Cerebellar nuclear complex (tissue), 1 donor: ENCODE measurements around the gene TFIP11.

Experiments used
- DNase-seq, 2 experiments: peaks; one replicate each; lab custom pipeline; 2025; lab: John Stamatoyannopoulos, UW

The TFIP11 gene

DNA sequence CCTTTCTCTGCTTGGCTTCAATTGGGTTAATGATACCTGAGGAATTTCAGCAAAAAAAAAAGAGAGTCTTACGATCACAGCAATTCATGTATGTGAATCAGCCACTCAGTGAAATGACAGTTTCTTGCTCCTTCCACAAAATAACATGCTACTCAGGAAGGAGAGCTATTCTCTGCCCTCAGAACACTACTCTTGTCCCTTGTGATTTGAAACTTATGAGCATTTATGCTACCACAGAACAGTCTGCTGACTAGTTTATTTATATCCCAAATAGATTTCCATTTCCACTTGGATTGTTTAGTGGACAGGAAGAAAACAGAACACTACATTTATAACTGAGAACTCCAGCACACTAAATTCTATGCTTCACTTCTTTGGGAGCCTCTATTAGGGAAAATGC lies 8.5 kb downstream of the TFIP11 start:
- no peak for DNase-seq

- DNase-seq = no peak
These were observed 9.3 kb downstream of the TFIP11 start for GRCh38 chr22:26502688-26503561.

- no peak for DNase-seq
These were observed 10.3 kb downstream of the TFIP11 start for GRCh38 chr22:26501996-26502395.

DNA sequence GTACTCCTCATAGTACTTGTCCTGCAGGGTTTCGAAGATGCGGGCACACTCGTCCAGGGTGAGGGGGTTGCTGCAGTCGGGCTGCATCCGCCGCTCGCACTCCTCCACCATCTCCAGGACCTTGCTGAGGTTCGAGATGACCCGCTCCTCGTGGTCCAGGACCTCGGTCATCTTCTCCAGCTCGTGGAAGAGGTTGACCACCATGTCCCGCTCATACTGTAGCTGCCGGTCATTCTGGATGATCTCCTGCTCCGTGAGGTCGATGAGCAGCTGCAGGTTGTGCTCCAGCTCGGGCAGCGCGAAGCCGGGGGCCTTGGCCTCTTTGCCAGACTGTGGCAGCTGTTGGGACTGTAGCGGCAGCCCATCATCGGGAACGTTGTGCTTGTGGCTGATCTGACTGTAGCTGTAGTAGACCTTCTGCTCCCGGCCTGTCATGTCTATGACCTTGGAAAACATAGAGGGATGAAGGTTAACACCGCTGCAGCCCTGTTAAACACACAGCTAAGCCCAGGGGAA lies 13.0 kb downstream of the TFIP11 start:
- no peak for DNase-seq

- no peak for DNase-seq
These were observed 15.8 kb downstream of the TFIP11 start for GRCh38 chr22:26496456-26496855.

- DNase-seq = no peak
These were observed 17.8 kb downstream of the TFIP11 start for GRCh38 chr22:26494506-26494905.

GRCh38 chr22:26492220-26492619 lies 20.1 kb downstream of the TFIP11 start:
- DNase-seq = no peak

DNA sequence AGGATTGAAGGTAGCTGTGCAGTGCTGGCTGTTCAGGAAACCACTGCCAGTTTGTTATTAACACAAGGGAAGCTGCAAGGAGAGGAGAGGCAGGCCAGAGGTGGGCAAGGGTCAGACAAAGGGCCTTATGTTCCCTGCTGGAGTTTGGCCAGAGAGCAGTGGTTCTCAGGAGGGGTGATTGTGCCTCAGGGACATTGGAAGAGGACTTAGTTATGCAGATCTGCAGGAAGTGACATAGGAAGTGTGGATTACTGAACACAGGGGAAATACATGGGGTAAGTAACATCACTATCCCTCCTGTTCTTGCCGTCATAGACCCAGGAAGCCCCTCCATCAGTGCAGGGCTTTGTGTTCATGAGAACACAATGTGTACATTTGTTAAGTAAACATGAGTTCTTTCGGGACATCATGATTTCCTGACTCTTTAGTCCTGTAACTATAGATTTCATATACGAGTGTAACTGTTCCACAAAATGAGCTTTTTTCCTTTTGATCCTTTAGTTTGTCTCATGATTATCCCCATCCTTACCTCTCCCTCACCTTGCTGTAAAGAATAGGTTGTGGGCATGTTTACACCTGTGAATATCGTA lies 22.7 kb downstream of the TFIP11 start:
- DNase-seq = no peak

GRCh38 chr22:26487996-26488395 lies 24.3 kb downstream of the TFIP11 start:
- no peak for DNase-seq

DNA sequence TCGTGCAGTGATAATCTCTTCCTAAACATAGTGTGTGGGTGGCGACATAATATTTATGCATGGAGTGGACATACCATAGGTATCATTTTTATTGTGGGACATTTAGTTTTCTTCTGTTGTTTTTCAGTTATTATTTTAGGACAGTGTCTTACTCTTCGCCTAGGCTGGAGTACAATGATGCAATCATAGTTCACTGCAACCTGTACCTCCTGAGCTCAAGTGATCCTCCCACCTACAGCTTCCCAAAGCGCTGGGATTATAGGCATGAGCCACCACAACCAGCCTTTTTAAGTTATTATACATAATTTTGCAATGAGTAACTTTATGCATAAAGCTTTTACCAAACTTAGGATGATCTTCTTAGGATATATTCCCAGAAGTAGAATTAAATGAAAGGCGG lies 25.9 kb downstream of the TFIP11 start:
- DNase-seq = no peak

DNA sequence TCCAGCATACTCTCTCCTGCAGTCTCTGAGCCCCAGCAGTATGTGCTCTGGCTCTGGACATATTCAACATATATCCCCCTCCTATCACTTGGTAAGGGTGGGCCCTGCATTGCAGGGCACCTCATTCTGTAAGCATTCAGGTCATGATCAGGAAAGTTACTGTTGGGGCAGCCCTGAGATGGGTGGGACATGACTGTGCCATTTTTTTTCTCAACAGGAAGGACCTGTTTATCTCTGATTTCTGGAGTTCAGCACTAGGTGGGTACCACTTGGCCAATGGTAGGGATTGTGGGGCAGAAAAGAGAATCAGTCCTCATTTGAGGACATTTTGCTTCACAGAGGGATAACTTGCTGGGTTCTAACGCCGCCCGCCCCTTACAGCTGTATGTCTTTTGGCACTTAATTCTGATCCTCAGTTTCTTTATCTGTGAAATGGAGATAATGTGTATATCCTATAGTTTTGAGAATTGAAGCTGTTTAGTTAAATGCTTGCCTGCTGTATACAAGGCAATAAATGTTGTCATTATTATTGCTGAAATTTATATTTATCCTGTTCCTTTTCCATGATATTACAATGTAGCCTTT lies 26.4 kb downstream of the TFIP11 start:
- DNase-seq = no peak

DNA sequence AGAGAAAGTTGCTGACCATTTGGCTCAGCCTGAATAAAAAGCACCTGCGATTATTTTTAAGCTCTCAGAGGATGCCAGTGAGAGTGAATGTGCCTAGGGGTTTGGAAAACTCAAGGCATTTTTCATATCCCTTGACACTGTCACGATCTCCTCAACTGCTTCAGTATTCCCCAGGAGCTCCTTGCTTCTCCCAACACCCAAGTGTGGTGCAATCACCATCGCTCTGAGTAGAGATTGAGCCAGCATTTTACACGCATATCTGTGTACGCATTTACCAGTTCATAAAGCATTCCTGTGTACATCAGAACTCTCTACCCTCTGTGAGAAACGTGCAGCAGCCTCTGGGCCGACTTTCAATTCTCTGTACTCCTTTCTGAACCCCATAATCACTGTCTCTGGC lies 27.3 kb downstream of the TFIP11 start:
- DNase-seq = no peak

- no peak for DNase-seq
These were observed 27.9 kb downstream of the TFIP11 start for GRCh38 chr22:26484360-26484706.

- DNase-seq = no peak
These were observed 28.6 kb downstream of the TFIP11 start, which contains the start of the genes HPS4 and SRRD for GRCh38 chr22:26483439-26484359. TSS of gene HPS4 (minus strand) at chr22:26483783. CDS start at chr22:26481762, 2,021 bp downstream. TSS of gene SRRD (plus strand) at chr22:26483877. CDS start at chr22:26483891, 14 bp downstream.

DNA sequence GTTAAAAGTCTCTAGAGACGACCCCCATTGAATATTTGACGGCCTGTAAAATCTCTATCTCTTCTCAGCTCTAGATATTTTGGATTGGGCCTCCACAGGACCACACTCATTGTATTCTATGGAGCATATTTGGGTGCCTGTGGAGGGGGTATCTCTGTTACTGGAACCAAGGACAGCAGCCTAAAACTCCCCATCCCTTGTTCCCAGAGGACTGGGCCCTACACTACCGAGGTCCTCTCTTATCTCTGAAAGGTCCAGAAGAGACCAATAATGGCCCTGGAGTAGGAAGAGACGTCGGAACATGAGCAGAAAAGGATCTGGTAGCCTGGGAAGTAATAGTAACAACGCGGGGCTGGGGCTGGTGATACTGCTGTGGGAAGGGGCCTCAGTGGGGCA lies 29.2 kb downstream of the TFIP11 start:
- no peak for DNase-seq

- DNase-seq = no peak
These were observed 30.1 kb downstream of the TFIP11 start for GRCh38 chr22:26482161-26482560.

DNA sequence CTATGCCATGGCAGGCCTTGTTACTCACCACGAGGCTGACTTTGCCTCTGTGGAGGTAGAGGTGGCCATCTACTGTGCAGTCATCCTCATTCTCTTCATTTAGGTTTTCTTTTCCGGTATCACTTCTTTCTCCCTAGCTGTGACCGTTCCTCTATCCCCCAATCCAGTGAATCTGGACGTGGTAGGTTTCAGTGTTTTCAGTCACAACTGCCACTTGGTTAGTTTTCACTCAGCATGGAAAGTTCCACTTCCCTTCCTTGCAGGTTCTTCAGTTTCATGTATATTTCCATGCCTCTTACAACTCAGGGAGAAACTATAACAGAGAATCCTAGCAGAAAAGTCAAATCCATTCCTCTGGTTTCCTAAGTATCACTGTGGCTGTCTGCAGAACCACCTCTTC lies 30.6 kb downstream of the TFIP11 start:
- DNase-seq = no peak

GRCh38 chr22:26481112-26481693 lies 31.1 kb downstream of the TFIP11 start:
- no peak for DNase-seq

GRCh38 chr22:26480611-26480932 lies 31.7 kb downstream of the TFIP11 start:
- no peak for DNase-seq

DNA sequence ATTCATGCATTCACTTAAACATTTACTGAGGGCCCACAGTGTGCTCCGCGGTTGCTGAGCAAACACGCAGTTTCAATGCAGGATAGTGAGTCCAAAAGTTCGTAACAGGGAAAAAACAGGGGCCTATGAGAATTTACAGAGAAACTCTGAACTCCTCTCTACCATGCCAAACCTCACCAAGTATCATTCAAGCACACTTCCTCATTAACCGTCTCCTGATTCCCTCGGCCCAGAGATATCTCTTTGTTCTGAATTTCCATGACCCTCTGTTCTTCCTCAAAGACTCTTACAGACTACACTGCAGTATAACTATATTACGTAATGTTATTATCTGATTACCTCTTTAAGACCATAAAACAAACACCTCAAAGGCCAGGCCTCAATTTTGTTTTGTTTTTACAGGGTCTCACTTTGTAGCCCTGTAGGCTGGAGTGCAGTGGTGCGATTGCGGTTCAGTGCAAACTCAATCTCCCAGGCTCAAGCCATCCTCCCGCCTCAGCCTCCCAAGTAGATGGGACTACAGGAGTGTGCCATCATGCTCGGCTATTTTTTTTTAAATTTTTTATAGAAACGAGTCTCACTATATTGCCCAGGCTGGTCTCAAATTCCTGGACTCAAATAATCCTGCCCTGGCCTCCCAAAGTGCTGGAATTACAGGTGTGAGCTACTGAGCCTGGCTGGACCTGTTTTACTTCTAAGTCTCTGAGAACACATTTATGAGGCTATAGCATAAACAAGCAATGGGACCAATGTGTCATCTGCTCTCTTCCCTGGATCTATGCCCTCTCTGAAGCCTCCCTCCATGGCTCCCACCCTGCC lies 32.3 kb downstream of the TFIP11 start:
- DNase-seq = no peak
